Erythroblast (primary cell): Measurements from ENCODE around the gene SIK3.

Experiments
- GATA1 ChIP-seq: IDR thresholded peaks from 2 replicates; pipeline ENCODE4 v1.6.1; 2011; ENCODE audit warnings: low read depth, mild to moderate bottlenecking, control low read depth, low read length, moderate library complexity
- POLR2A ChIP-seq: IDR thresholded peaks from 2 replicates; pipeline ENCODE4 v1.6.1; 2011; ENCODE audit warnings: mild to moderate bottlenecking, low read length

DNA sequence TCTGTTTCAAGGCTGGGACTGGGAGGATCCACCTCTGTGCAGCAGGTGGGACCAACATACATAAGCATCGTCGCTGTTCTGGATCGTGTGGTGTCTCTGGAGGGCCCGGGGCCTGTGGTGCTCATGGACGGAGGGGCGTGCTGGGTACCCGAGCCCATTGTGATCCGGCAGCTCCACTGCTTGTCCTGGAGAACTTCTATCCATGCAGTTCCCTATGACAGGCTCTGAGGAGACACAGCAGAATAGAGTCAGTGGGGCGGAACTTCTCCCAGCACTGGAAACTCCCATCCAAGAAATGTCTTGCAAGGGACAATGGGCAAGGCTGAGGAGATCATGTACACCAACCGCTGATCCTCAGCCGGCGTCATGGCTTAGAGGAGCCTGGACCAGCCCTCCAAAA is 249.2 kb downstream of the SIK3 start:
- TF ChIP-seq POLR2A (no peak), GATA1 (no peak)
